Measurements from ENCODE around the gene AADACL4. TPM values are rescaled to one million over a fixed set of nuclear protein-coding genes. Genes with fewer than 3 reads are reported as not detected.
A peak's percentile ranks its signal among the peaks of the same experiment; 100 is the strongest.

AADACL4 gene
- total and polyA plus RNA-seq, 12 donors, result not detected

GRCh38 chr1:12622506-12622905 lies 21.4 kb upstream of the AADACL4 start:
- no peaks in the 10 kb centered on the region for H3K9me3 ChIP-seq
- TF ChIP-seq, protein P1, sequence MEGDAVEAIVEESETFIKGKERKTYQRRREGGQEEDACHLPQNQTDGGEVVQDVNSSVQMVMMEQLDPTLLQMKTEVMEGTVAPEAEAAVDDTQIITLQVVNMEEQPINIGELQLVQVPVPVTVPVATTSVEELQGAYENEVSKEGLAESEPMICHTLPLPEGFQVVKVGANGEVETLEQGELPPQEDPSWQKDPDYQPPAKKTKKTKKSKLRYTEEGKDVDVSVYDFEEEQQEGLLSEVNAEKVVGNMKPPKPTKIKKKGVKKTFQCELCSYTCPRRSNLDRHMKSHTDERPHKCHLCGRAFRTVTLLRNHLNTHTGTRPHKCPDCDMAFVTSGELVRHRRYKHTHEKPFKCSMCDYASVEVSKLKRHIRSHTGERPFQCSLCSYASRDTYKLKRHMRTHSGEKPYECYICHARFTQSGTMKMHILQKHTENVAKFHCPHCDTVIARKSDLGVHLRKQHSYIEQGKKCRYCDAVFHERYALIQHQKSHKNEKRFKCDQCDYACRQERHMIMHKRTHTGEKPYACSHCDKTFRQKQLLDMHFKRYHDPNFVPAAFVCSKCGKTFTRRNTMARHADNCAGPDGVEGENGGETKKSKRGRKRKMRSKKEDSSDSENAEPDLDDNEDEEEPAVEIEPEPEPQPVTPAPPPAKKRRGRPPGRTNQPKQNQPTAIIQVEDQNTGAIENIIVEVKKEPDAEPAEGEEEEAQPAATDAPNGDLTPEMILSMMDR (IDR thresholded peaks at IDR 0.05), result no peak
- no peak for DNase-seq

GRCh38 chr1:12625276-12625675 lies 18.6 kb upstream of the AADACL4 start:
- Histone ChIP-seq H3K9me3 (no peaks in the 10 kb centered on the region), H3K4me3 (no peak overlapping the region), H3K27ac (no peak overlapping the region), H3K4me1 (peaks cover 9 to 34% (median 23%) of the 10 kb centered on the region in 9 donors), H3K27me3 (peaks cover 0 to 5% (median 0%) of the 10 kb centered on the region in 7 donors), H3K36me3 (no peaks in the 10 kb centered on the region)
- ATAC-seq (no peak), DNase-seq (no peak)
- intact Hi-C loops (cut with DNase I), result loop anchor here in 4 of 10 donors (10.0 kb wide), 3 partner anchors 220 to 310 kb away; no protein-coding TSS in a partner anchor
- TF ChIP-seq, protein P1 (IDR thresholded peaks at IDR 0.05), result no peak
- 92 to 96% methylated on average over 6 of the region's 6 CpGs for WGBS, 2 donors

More at GRCh38 chr1:12622506-12622905, 21.4 kb upstream of the AADACL4 start:
- Histone ChIP-seq H3K27ac (peak overlapping the region in 5 of 10 donors; percentile 25 to 77 (median 55)), H3K36me3 (no peaks in the 10 kb centered on the region), H3K27me3 (no peaks in the 10 kb centered on the region), H3K4me3 (no peak overlapping the region), H3K4me1 (peaks cover 9 to 53% (median 40%) of the 10 kb centered on the region in 9 donors)
- intact Hi-C loops (cut with DNase I), result loop anchor here in 6 of 10 donors (5.0 to 10.0 kb wide), 5 partner anchors 35 to 310 kb away; no protein-coding TSS in a partner anchor
- ATAC-seq, result no peak
- WGBS, 2 donors, result 39 to 45% methylated on average over 12 of the region's 12 CpGs

DNA sequence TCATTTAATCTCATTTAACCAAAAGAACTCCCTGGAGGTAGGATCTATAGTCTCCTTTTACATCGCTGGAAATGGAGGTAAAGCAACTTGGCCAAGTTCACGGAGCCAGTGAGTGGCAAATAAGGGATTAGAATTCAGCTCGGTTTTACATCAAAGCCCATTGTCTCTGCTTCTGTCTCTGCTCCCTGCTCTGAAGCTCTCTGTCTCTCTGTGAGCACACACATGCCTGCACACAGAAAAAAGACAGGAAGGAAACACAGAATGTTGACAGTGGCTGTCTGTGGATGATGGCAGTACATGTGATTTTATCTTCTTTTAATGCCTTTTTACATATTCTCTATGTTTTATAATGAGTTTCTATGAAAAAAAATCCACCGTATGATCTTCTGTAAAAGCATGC lies 17.0 kb upstream of the AADACL4 start:
- intact Hi-C loops (cut with DNase I), result loop anchor here in 4 of 10 donors (10.0 kb wide), 3 partner anchors 222 to 312 kb away; no protein-coding TSS in a partner anchor
- WGBS, 2 donors, result 65 to 67% methylated on average over 4 of the region's 4 CpGs
- no peaks in the 10 kb centered on the region for H3K9me3 ChIP-seq
- no peak overlapping the region for H3K4me3 ChIP-seq
- H3K27me3 ChIP-seq, result peaks cover 0 to 5% (median 0%) of the 10 kb centered on the region in 7 donors
- no peak for DNase-seq
- no peak for ATAC-seq
- TF ChIP-seq, protein P1 (IDR thresholded peaks at IDR 0.05), result no peak
- peaks cover 6 to 21% (median 13%) of the 10 kb centered on the region in 9 donors for H3K4me1 ChIP-seq
- no peak overlapping the region for H3K27ac ChIP-seq
- H3K36me3 ChIP-seq, result no peaks in the 10 kb centered on the region

- Histone ChIP-seq H3K27ac (no peak overlapping the region), H3K9me3 (no peaks in the 10 kb centered on the region), H3K4me1 (peaks cover 2 to 17% (median 9%) of the 10 kb centered on the region in 9 donors), H3K36me3 (no peaks in the 10 kb centered on the region), H3K4me3 (no peak overlapping the region), H3K27me3 (peaks cover 0 to 5% (median 0%) of the 10 kb centered on the region in 7 donors)
- TF ChIP-seq, protein P1 (IDR thresholded peaks at IDR 0.05), result no peak
- no peak for DNase-seq
- 91 to 93% methylated on average over 5 of the region's 5 CpGs for WGBS, 2 donors
- ATAC-seq, result no peak
- intact Hi-C loops (cut with DNase I), result loop anchor here in 4 of 10 donors (10.0 kb wide), 3 partner anchors 222 to 312 kb away; no protein-coding TSS in a partner anchor
Observed at GRCh38 chr1:12627296-12627695, 16.6 kb upstream of the AADACL4 start.

Measured in heart right ventricle (tissue), 16 donors.